CD4-positive, alpha-beta T cell treated with Interleukin-1 beta for 1 hour (primary cell): ENCODE measurements around the gene NHERF2.
"Not testable (repeated sequence)": the region's sequence is repeated elsewhere in the genome, so short reads cannot be mapped to it uniquely, and the experiment has no call there.

Experiments
- DNase-seq, 2 donors: peaks; one replicate each; pipeline ENCODE4 v3.0.0-alpha.2; 2020 to 2022

The NHERF2 gene

GRCh38 chr16:2028620-2029220 is 2.0 kb downstream of the NHERF2 start:
- no peak for DNase-seq

GRCh38 chr16:2029350-2029749 is 2.6 kb downstream of the NHERF2 start:
- DNase-seq: no peak

GRCh38 chr16:2030036-2030435 is 3.3 kb downstream of the NHERF2 start:
- DNase-seq: no peak

- DNase-seq: no peak
Observed at GRCh38 chr16:2031081-2031577, 4.4 kb downstream of the NHERF2 start.

GRCh38 chr16:2032285-2033056 is 5.8 kb downstream of the NHERF2 start:
- no peak for DNase-seq

GRCh38 chr16:2033057-2033908 is 6.6 kb downstream of the NHERF2 start:
- peak in 1 of 2 donors; percentile 34 for DNase-seq

GRCh38 chr16:2033909-2034695 is 7.4 kb downstream of the NHERF2 start:
- DNase-seq: not testable (repeated sequence)

- DNase-seq: no peak
Observed at GRCh38 chr16:2034696-2035430, 8.2 kb downstream of the NHERF2 start.

GRCh38 chr16:2035431-2036199 is 8.9 kb downstream of the NHERF2 start:
- DNase-seq: no peak

GRCh38 chr16:2036200-2036966 is 9.7 kb downstream of the NHERF2 start:
- DNase-seq: no peak

- DNase-seq: no peak
Observed at GRCh38 chr16:2037115-2037514, 10.4 kb downstream of the NHERF2 start.

- no peak for DNase-seq
Observed at GRCh38 chr16:2037647-2038381, 11.1 kb downstream of the NHERF2 start.

GRCh38 chr16:2038382-2039231 is 11.9 kb downstream of the NHERF2 start:
- no peak for DNase-seq

- DNase-seq: no peak
Observed at GRCh38 chr16:2039274-2040031, 12.8 kb downstream of the NHERF2 start.

- no peak for DNase-seq
Observed at GRCh38 chr16:2040041-2040786, 13.5 kb downstream of the NHERF2 start.

GRCh38 chr16:2040787-2041522 is 14.3 kb downstream of the NHERF2 start:
- no peak for DNase-seq
